ENCODE data around the gene RAB10.

DNA sequence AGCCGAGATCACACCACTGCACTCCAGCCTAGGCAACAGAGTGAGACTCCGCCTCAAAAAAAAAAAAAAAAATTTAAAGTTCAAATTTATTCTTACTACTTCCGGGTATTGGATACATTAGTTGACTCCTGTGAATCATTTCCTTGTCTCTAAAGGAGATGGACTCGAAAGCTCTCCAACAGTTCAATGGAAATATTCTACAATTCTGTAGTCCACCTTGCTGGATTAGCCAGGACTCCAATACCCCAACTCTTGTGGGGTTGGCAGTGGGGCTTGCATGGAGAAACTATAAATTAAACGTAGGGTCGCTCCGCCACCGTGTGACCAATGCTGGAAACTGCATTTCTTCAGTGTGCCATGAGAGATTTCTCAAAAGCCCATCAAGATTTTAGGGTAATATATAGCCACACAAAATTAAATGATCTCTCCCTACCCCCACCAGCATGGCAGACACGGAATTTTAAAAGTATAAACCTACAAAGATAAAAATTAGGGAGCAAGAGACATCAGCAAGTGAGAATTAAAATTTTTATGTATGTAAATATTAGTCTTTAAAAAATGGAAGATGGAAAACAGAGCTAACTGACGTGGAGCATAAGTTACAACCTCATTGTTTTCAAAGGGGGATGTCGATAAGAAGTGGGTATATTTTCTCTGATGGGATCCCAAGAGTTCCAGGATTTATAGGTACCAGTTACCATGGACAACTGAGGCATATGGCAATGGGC lies 111.2 kb downstream of the RAB10 start:
- TF ChIP-seq RAD21 (conservative IDR thresholded peaks at IDR 0.05) = peak; percentile 90
- TF ChIP-seq, protein P1, sequence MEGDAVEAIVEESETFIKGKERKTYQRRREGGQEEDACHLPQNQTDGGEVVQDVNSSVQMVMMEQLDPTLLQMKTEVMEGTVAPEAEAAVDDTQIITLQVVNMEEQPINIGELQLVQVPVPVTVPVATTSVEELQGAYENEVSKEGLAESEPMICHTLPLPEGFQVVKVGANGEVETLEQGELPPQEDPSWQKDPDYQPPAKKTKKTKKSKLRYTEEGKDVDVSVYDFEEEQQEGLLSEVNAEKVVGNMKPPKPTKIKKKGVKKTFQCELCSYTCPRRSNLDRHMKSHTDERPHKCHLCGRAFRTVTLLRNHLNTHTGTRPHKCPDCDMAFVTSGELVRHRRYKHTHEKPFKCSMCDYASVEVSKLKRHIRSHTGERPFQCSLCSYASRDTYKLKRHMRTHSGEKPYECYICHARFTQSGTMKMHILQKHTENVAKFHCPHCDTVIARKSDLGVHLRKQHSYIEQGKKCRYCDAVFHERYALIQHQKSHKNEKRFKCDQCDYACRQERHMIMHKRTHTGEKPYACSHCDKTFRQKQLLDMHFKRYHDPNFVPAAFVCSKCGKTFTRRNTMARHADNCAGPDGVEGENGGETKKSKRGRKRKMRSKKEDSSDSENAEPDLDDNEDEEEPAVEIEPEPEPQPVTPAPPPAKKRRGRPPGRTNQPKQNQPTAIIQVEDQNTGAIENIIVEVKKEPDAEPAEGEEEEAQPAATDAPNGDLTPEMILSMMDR (IDR thresholded peaks at IDR 0.05; ENCODE audit: poor library complexity, severe bottlenecking) = peak; percentile 90
